Transverse colon (tissue), 4 donors: ENCODE results near the gene FAM50B. TPM values are rescaled to one million over a fixed set of nuclear protein-coding genes. Genes with fewer than 3 reads are reported as not detected.

Source experiments
- DNase-seq: peaks from one replicate; pipeline ENCODE4 v3.0.0-alpha.2; 2019
- H3K27ac ChIP-seq, 4 donors: fragments of 200-600 bp; sonication (generic); 2 replicates each; pipeline ENCODE4 v1.5.1; 2016 to 2018; ENCODE audit warnings: inconsistent platforms in 4 of 4
- H3K27me3 ChIP-seq: fragments of 200-600 bp; sonication (generic); 2 replicates; pipeline ENCODE4 v1.5.1; 2017; ENCODE audit warnings: inconsistent platforms
- H3K36me3 ChIP-seq, 4 donors: fragments of 200-600 bp; sonication (generic); 2 replicates each; pipeline ENCODE4 v1.5.1; 2017 to 2019; ENCODE audit warnings: inconsistent platforms in 4 of 4
- H3K4me1 ChIP-seq, 4 donors: fragments of 200-600 bp; sonication (generic); 2 replicates each; pipeline ENCODE4 v1.5.1; 2017 to 2020; ENCODE audit warnings: inconsistent platforms in 4 of 4
- H3K4me3 ChIP-seq, 4 donors: fragments of 200-600 bp; sonication (generic); 1 replicate in 1 of 4; 2 replicates in 3 of 4; pipeline versions ENCODE4 v1.5.1 to v1.6.1; 2017 to 2019; ENCODE audit warnings: inconsistent platforms in 4 of 4
- H3K9me3 ChIP-seq, 2 donors: fragments of 200-600 bp; sonication (generic); 2 replicates each; pipeline ENCODE4 v1.5.1; 2017 to 2019; ENCODE audit warnings: inconsistent platforms in 2 of 2
- EP300 ChIP-seq: sonication (generic); formaldehyde crosslinking; IDR thresholded peaks from one replicate; pipeline ENCODE4 v1.6.1; 2017; ENCODE audit warnings: antibody characterized with exemption, low read depth
- POLR2A ChIP-seq: fragments of 450-650 bp; IDR thresholded peaks from one replicate; pipeline ENCODE4 v1.6.1; 2016; ENCODE audit warnings: antibody characterized with exemption, mild to moderate bottlenecking, moderate library complexity
- POLR2AphosphoS5 ChIP-seq, 3 donors: sonication (generic); formaldehyde crosslinking; IDR thresholded peaks; one replicate each; pipeline ENCODE4 v1.6.1; 2016; ENCODE audit warnings: antibody characterized with exemption in 3 of 3
- WGBS, 2 donors: methylation state at CpG; one replicate each; pipeline ENCODE4 v1.1.5; 2018; ENCODE audit warnings: low coverage in 1 of 2; 5-methylcytosine and 5-hydroxymethylcytosine counted together
- in situ Hi-C, 4 donors: fragments of 200-750 bp; cut with MboI; loops; one replicate each; pipeline versions ENCODE4 v1.15.0 to v1.15.1; 2017; ENCODE audit warnings: low sequenced_read_pairs in 3 of 4, low pct_ligation_motif_present in 1 of 4, low pct_unique_long_range_greater_than_20kb in 1 of 4
- intact Hi-C: fragments of 100-400 bp; cut with DNase I; formaldehyde crosslinking; loops from one replicate; pipeline ENCODE4 v1.15.1; 2023; ENCODE audit warnings: low total_unique reads
- total RNA-seq, 4 donors: library from RNA; depleted of rRNA; stranded (reverse); fragments of >200 nt; gene quantifications; one replicate each; pipeline ENCODE4 v1.1.0, GENCODE V29; 2016
- TF ChIP-seq, protein P1 (sequence below), 5 experiments: fragments of 200-600 bp in 3 of 5; fragments of 450-650 bp in 2 of 5; sonication (generic) in 3 of 5; IDR thresholded peaks; 1 replicate in 2 of 5; 2 replicates in 3 of 5; pipeline ENCODE4 v1.5.1; 2016 to 2017; ENCODE audit warnings: antibody characterized with exemption in 5 of 5, inconsistent platforms in 3 of 5, mild to moderate bottlenecking in 2 of 5, moderate library complexity in 1 of 5

The FAM50B gene
- total RNA-seq, 4 donors from 2014 or later = 3.4 to 6.4 (median 5.2) TPM; not detected in 1

DNA sequence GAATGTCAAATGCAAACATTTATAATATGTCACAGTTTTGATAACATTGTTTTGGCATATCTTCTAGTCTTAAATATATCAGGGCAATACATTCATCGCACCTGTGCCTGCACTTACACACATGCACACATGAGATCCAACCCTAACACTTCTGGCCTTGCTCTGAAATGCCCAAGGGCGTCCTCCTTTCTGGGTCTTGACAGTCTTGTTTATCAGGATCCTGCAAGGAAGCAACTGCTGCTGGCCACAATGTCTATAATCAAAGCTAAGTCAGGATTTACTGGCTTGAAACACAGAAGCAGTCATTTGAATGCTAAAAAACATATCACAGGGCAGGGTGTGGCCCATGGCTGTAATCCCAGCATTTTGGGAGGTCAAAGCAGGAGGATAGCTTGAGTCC lies 32.9 kb upstream of the FAM50B start:
- no peak for DNase-seq
- no peak overlapping the region for H3K4me3 ChIP-seq
- no peaks in the 10 kb centered on the region for H3K27me3 ChIP-seq
- no peak overlapping the region for H3K27ac ChIP-seq
- peaks cover 0 to 2% (median 0%) of the 10 kb centered on the region in 4 donors for H3K4me1 ChIP-seq
- TF ChIP-seq EP300 (no peak), POLR2AphosphoS5 (IDR thresholded peaks at IDR 0.05) (no peak), POLR2A (no peak)
- TF ChIP-seq, protein P1, sequence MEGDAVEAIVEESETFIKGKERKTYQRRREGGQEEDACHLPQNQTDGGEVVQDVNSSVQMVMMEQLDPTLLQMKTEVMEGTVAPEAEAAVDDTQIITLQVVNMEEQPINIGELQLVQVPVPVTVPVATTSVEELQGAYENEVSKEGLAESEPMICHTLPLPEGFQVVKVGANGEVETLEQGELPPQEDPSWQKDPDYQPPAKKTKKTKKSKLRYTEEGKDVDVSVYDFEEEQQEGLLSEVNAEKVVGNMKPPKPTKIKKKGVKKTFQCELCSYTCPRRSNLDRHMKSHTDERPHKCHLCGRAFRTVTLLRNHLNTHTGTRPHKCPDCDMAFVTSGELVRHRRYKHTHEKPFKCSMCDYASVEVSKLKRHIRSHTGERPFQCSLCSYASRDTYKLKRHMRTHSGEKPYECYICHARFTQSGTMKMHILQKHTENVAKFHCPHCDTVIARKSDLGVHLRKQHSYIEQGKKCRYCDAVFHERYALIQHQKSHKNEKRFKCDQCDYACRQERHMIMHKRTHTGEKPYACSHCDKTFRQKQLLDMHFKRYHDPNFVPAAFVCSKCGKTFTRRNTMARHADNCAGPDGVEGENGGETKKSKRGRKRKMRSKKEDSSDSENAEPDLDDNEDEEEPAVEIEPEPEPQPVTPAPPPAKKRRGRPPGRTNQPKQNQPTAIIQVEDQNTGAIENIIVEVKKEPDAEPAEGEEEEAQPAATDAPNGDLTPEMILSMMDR (IDR thresholded peaks at IDR 0.05) = no peak
- WGBS, 2 donors = 89 to 100% methylated on average over 1 to 2 of the region's 2 CpGs
- in situ Hi-C loops = no loop called here
- intact Hi-C loops = no loop called here
- no peaks in the 10 kb centered on the region for H3K9me3 ChIP-seq
- H3K36me3 ChIP-seq = no peaks in the 10 kb centered on the region

DNA sequence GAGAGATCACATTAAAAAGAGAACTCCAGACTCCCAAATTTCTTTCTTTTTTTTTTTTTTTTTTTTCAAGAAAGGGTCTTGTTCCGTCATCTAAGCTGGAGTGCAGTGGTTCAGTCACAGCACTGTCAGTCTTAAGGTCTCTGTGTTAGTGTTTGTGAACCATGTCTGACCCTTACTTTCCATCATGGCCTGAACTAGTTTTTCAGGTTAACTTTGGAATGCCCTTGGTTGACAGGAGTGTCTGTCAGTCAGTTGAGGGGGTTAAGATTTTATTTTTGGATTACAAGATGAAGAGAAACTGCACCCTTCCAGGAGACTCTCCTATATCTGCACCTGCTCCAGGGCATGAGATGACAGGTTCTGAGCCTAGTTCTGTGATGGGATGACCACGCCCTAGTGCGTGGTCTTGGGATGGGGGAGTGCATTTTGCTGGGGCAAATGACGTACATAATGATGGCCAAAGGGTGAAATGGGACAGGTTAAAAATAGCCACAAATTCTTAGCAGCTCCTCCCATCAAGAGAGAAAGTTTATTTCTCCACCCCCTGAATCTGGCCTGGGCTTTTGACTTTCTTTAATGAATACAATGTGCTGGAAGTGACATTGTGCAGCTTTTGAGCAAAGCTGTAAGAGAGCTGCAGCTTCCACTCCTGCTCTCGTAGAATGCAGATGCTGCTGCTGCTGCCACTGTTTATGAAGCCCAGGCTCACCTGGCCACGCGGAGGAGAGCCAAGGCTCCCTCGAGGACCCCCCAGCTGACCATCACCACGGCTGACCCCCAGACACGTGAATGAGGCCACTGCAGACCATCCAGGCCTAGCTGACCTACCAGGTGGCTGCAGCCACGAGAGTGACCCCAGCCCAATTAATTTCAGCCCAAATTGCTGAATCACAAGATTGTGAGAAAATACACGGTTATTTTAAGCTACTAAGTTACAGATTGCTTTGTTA lies 29.7 kb upstream of the FAM50B start:
- no peak for DNase-seq
- TF ChIP-seq POLR2AphosphoS5 (IDR thresholded peaks at IDR 0.05) = no peak
- TF ChIP-seq EP300 = no peak
- TF ChIP-seq, protein P1 (IDR thresholded peaks at IDR 0.05) = no peak
- TF ChIP-seq POLR2A = no peak
- in situ Hi-C loops (no loop called here), intact Hi-C loops (no loop called here)
- H3K4me3 ChIP-seq = no peak overlapping the region
- no peaks in the 10 kb centered on the region for H3K27me3 ChIP-seq
- peak overlapping the region in 1 of 4 donors; percentile 21 for H3K27ac ChIP-seq
- H3K9me3 ChIP-seq = no peaks in the 10 kb centered on the region
- no peaks in the 10 kb centered on the region for H3K36me3 ChIP-seq
- whole genome bisulfite sequencing, 2 donors = 75 to 80% methylated on average over 1 to 12 of the region's 12 CpGs
- H3K4me1 ChIP-seq = no peaks in the 10 kb centered on the region

DNA sequence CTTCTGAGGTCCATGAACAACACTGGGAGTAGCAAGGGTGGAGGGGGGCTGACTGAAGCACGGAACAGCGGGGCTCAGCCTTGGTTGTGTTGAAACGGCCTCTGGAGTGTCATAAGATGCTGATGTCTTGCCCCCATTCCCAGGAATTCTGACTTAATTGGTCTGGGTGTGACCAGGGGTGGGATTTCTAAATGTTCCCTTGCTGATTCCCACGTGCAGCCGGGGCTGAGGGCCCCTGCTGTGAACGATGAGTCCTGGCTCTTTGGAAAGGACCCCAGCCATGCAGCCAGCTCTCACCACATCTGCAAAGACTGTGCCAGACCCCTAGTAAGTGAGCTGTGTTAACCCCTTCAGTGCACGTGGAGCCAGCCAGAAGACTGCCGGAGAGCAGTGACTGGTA lies 28.6 kb upstream of the FAM50B start:
- in situ Hi-C loops (no loop called here), intact Hi-C loops (no loop called here)
- H3K36me3 ChIP-seq = no peaks in the 10 kb centered on the region
- peaks cover 0 to 8% (median 6%) of the 10 kb centered on the region in 4 donors for H3K4me1 ChIP-seq
- no peak overlapping the region for H3K27ac ChIP-seq
- H3K4me3 ChIP-seq = no peak overlapping the region
- no peak for TF ChIP-seq POLR2A
- TF ChIP-seq, protein P1 (IDR thresholded peaks at IDR 0.05) = no peak
- no peak for TF ChIP-seq EP300
- no peak for TF ChIP-seq POLR2AphosphoS5 (IDR thresholded peaks at IDR 0.05)
- no peaks in the 10 kb centered on the region for H3K27me3 ChIP-seq
- no peak for DNase-seq
- no peaks in the 10 kb centered on the region for H3K9me3 ChIP-seq
- 84% methylated on average over 8 of the region's 8 CpGs; no CpG with 5 or more reads in 1 of the 2 donors for WGBS, 2 donors

DNA sequence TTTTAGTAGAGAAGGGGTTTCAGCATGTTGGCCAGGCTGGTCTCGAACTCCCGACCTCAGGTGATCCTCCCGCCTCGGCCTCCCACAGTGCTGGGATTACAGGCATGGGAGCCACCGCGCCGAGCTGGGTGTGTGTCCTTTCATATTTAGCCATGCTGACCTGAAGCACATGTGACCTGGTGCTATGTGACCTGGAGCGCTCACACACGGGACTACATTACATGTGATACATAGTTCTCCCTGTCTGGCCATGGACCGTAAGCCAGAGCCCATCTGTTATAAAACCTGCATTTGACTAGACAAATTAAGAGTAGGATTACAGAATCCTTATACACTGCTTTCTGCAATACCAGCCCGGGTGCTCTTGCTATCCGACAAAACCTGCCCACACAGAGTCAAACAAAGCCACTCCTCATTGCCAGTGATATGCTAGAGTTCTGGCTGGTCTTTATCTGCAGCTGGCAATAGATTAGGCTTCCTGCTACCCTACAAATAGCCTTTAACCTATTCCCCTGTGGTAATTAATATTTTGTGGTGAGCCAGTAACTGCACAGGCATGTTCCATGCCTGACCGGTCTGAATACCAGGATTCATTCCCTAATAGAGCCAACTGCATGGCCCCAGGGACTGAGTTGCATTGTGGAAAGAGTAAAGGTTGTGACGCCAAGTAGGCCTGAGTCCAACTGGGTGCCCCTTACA lies 26.3 kb upstream of the FAM50B start:
- H3K27ac ChIP-seq = no peak overlapping the region
- intact Hi-C loops = no loop called here

More for the DNA sequence above, 26.3 kb upstream of the FAM50B start:
- H3K9me3 ChIP-seq = no peaks in the 10 kb centered on the region
- H3K36me3 ChIP-seq = no peaks in the 10 kb centered on the region
- no peak overlapping the region for H3K4me3 ChIP-seq
- DNase-seq = no peak
- in situ Hi-C loops = no loop called here
- H3K4me1 ChIP-seq = peaks cover 7 to 20% (median 13%) of the 10 kb centered on the region in 4 donors
- no peaks in the 10 kb centered on the region for H3K27me3 ChIP-seq
- TF ChIP-seq EP300 (no peak), POLR2AphosphoS5 (IDR thresholded peaks at IDR 0.05) (no peak), POLR2A (no peak)
- TF ChIP-seq, protein P1 (IDR thresholded peaks at IDR 0.05) = no peak
- 93 to 95% methylated on average over 6 to 14 of the region's 14 CpGs for WGBS, 2 donors
